Trophoblast cell (in vitro differentiated cells and primary cell): ENCODE measurements around the gene RDM1.

Experiments used
- DNase-seq, 2 donors: peaks; one replicate each; pipeline ENCODE4 v3.0.0-alpha.2; 2016
- H2AFZ ChIP-seq: 2 replicates; pipeline ENCODE4 v1.6.1; 2013; ENCODE audit warnings: low read length, moderate library complexity, mild to moderate bottlenecking; ENCODE audit not compliant: insufficient read depth, poor library complexity
- H2AK5ac ChIP-seq: 2 replicates; pipeline ENCODE4 v1.6.1; 2013; ENCODE audit warnings: mild to moderate bottlenecking, low read length
- H2BK120ac ChIP-seq: 2 replicates; pipeline ENCODE4 v1.6.1; 2013; ENCODE audit warnings: low read length, mild to moderate bottlenecking, moderate library complexity; ENCODE audit not compliant: insufficient read depth, poor library complexity
- H2BK12ac ChIP-seq: 2 replicates; pipeline ENCODE4 v1.6.1; 2013; ENCODE audit warnings: mild to moderate bottlenecking, low read length, moderate library complexity
- H2BK5ac ChIP-seq: 2 replicates; pipeline ENCODE4 v1.6.1; 2013; ENCODE audit warnings: low read length, low read depth, moderate library complexity, mild to moderate bottlenecking; ENCODE audit not compliant: poor library complexity
- H3K14ac ChIP-seq: 2 replicates; pipeline ENCODE4 v1.6.1; 2013; ENCODE audit warnings: mild to moderate bottlenecking, low read length
- H3K18ac ChIP-seq: 2 replicates; pipeline ENCODE4 v1.6.1; 2013; ENCODE audit warnings: mild to moderate bottlenecking, low read length
- H3K23ac ChIP-seq: 2 replicates; pipeline ENCODE4 v1.6.1; 2013; ENCODE audit warnings: low read length
- H3K27ac ChIP-seq: 2 replicates; pipeline ENCODE4 v1.5.1; 2013; ENCODE audit warnings: low read depth, mild to moderate bottlenecking, inconsistent platforms, low read length, moderate library complexity
- H3K27me3 ChIP-seq: 2 replicates; pipeline ENCODE4 v1.6.1; 2013; ENCODE audit warnings: inconsistent platforms, mild to moderate bottlenecking, low read length, moderate library complexity; ENCODE audit not compliant: insufficient read depth
- H3K36me3 ChIP-seq, 2 experiments: 1 replicate in 1 of 2; 2 replicates in 1 of 2; pipeline ENCODE4 v1.6.1; 2013; ENCODE audit warnings: low read length in 2 of 2, mild to moderate bottlenecking in 2 of 2, moderate library complexity in 1 of 2; ENCODE audit not compliant: insufficient read depth in 2 of 2, control insufficient read depth in 1 of 2
- H3K4ac ChIP-seq: 2 replicates; pipeline ENCODE4 v1.6.1; 2013; ENCODE audit warnings: low read depth, mild to moderate bottlenecking, low read length, moderate library complexity
- H3K4me1 ChIP-seq, 2 experiments: 1 replicate in 1 of 2; 2 replicates in 1 of 2; pipeline ENCODE4 v1.6.1; 2013; ENCODE audit warnings: low read length in 2 of 2, mild to moderate bottlenecking in 2 of 2, moderate library complexity in 1 of 2; ENCODE audit not compliant: insufficient read depth in 2 of 2, control insufficient read depth in 1 of 2
- H3K4me2 ChIP-seq: 2 replicates; pipeline ENCODE4 v1.6.1; 2013; ENCODE audit warnings: inconsistent platforms, mild to moderate bottlenecking, low read length, moderate library complexity
- H3K4me3 ChIP-seq: 2 replicates; pipeline ENCODE4 v1.5.1; 2013; ENCODE audit warnings: mild to moderate bottlenecking, low read depth, low read length, inconsistent platforms
- H3K79me1 ChIP-seq: one replicate; pipeline ENCODE4 v1.6.1; 2013; ENCODE audit warnings: low read length
- H3K79me2 ChIP-seq: 2 replicates; pipeline ENCODE4 v1.6.1; 2013; ENCODE audit warnings: low read length, mild to moderate bottlenecking; ENCODE audit not compliant: control insufficient read depth, insufficient read depth, poor library complexity
- H3K9ac ChIP-seq: 2 replicates; pipeline ENCODE4 v1.6.1; 2013; ENCODE audit warnings: mild to moderate bottlenecking, low read length
- H3K9me3 ChIP-seq: 2 replicates; pipeline ENCODE4 v1.6.1; 2013; ENCODE audit warnings: low read depth, mild to moderate bottlenecking, control low read depth, inconsistent platforms, low read length; ENCODE audit not compliant: insufficient read depth
- H4K12ac ChIP-seq: 2 replicates; pipeline ENCODE4 v1.6.1; 2013; ENCODE audit warnings: low read depth, mild to moderate bottlenecking, low read length, moderate library complexity
- H4K8ac ChIP-seq: 2 replicates; pipeline ENCODE4 v1.6.1; 2013; ENCODE audit warnings: low read depth, mild to moderate bottlenecking, low read length, moderate library complexity
- H4K91ac ChIP-seq: one replicate; pipeline ENCODE4 v1.6.1; 2013; ENCODE audit warnings: low read depth, mild to moderate bottlenecking, low read length, moderate library complexity
- WGBS: extraction: QIAGEN DNeasy Blood & Tissue Kit; methylation state at CpG from one replicate; pipeline ENCODE4 v1.1.7; 2013; ENCODE audit warnings: missing lambda C conversion rate; ENCODE audit not compliant: insufficient read length, insufficient coverage; ENCODE audit errors: extremely low coverage; 5-methylcytosine and 5-hydroxymethylcytosine counted together

RDM1 gene

DNA sequence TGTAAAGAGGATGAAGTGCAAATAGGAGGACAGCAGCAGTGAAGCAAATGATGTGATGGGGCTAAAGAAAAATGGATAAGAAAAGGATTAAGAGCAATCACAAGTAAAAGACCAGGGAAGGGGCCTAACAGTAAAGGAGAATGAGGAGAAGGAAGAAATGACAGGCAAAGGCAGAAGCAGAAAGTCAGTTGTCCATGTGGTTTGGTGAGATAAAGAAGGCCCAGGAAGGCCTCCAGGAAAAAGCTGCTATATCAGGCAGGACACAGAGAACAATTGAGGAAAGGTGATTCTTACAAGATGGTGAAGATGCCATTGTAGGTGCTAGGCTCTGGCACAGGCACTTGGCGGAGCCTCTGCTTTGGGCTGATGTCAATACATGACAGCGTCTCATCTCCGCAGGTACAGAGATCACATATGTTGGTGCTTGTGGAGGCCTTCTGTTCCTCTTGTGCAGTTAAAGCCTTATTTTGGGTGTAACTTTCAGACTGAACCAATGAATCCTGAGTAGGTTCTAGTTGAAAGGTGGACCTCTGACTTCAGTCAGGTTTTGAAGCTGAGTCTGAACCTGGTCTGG lies 18.1 kb downstream of the RDM1 start:
- H3K4ac ChIP-seq, result no peak overlapping the region
- no peak overlapping the region for H3K18ac ChIP-seq
- H3K23ac ChIP-seq, result no peak overlapping the region
- WGBS, result no CpG with 5 or more reads among the region's 3 CpGs
- no peaks in the 10 kb centered on the region for H3K79me2 ChIP-seq
- no peak overlapping the region for H4K91ac ChIP-seq
- no peaks in the 10 kb centered on the region for H3K4me1 ChIP-seq
- no peak overlapping the region for H2BK5ac ChIP-seq
- H2AK5ac ChIP-seq, result no peak overlapping the region
- no peak overlapping the region for H2AFZ ChIP-seq
- H3K36me3 ChIP-seq, result no peaks in the 10 kb centered on the region
- no peaks in the 10 kb centered on the region for H3K79me1 ChIP-seq
- no peak overlapping the region for H3K4me3 ChIP-seq
- H3K14ac ChIP-seq, result no peak overlapping the region
- H2BK120ac ChIP-seq, result no peak overlapping the region
- H3K27ac ChIP-seq, result no peak overlapping the region
- H3K27me3 ChIP-seq, result no peaks in the 10 kb centered on the region
- H2BK12ac ChIP-seq, result no peak overlapping the region
- no peak overlapping the region for H4K8ac ChIP-seq
- DNase-seq, result no peak
- H3K9ac ChIP-seq, result no peak overlapping the region
- no peak overlapping the region for H3K4me2 ChIP-seq
- no peak overlapping the region for H4K12ac ChIP-seq
- H3K9me3 ChIP-seq, result peaks cover 7% of the 10 kb centered on the region

DNA sequence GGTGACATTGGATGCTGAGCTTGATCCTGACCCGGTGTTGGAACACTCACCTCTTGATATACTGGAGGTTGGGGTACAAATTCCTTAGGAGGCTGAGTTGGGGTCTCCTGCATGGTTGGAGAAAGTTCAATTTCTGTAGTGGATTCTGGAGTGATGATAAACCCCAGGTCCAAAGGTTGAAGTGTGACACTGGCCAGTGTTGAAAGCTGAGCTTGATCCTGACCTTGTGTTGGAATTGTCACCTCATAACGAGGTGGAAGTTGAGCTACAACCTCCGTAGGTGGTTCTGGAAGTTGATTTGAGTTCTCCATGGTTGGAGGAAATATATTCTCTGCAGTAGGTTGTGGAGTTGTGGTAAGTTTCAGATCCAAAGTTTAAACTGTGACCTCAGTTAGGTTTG lies 21.2 kb downstream of the RDM1 start:
- Histone ChIP-seq H3K9ac (no peak overlapping the region), H4K91ac (no peak overlapping the region), H3K9me3 (peaks cover 3% of the 10 kb centered on the region), H3K36me3 (no peaks in the 10 kb centered on the region), H2BK12ac (no peak overlapping the region), H3K4me2 (no peak overlapping the region), H2AK5ac (no peak overlapping the region), H3K18ac (no peak overlapping the region), H3K27ac (no peak overlapping the region), H3K14ac (no peak overlapping the region), H3K79me1 (no peaks in the 10 kb centered on the region), H3K79me2 (no peaks in the 10 kb centered on the region), H3K4me3 (no peak overlapping the region), H2AFZ (no peak overlapping the region), H4K12ac (no peak overlapping the region), H3K4me1 (no peaks in the 10 kb centered on the region), H4K8ac (no peak overlapping the region), H3K4ac (no peak overlapping the region), H3K23ac (no peak overlapping the region), H3K27me3 (no peaks in the 10 kb centered on the region), H2BK5ac (no peak overlapping the region), H2BK120ac (no peak overlapping the region)
- DNase-seq, result no peak
- no CpG with 5 or more reads among the region's 3 CpGs for WGBS

DNA sequence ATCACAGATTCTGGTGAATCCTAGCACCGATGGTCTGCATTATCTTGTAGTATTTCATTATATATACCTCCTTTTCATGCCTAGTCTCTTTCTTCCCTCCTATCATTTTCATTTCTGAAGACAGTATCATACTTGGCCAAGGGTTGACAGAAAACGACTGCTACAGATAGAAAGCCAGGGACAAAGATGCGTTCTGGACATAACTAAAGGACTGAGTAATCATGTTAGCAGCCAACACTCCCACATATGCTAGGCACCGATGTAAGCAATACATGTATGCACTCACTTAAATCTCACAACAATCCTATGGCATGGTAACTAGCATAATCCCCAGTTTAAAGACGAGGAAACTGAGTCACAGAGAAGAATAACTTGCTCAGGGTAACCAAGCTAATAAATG lies 22.9 kb downstream of the RDM1 start:
- no CpG with 5 or more reads among the region's 5 CpGs for WGBS
- Histone ChIP-seq H2BK5ac (no peak overlapping the region), H3K9ac (no peak overlapping the region), H3K4me2 (no peak overlapping the region), H3K79me2 (no peaks in the 10 kb centered on the region), H3K27me3 (no peaks in the 10 kb centered on the region), H3K36me3 (no peaks in the 10 kb centered on the region), H4K8ac (no peak overlapping the region), H2AK5ac (no peak overlapping the region), H4K12ac (no peak overlapping the region), H3K79me1 (peaks cover 7% of the 10 kb centered on the region), H2AFZ (no peak overlapping the region), H3K27ac (no peak overlapping the region), H2BK120ac (no peak overlapping the region), H4K91ac (no peak overlapping the region), H3K14ac (no peak overlapping the region), H3K23ac (no peak overlapping the region), H3K4ac (no peak overlapping the region), H3K18ac (no peak overlapping the region), H3K9me3 (no peaks in the 10 kb centered on the region), H3K4me1 (peaks cover 5 to 6% of the 10 kb centered on the region in 2 experiments), H2BK12ac (no peak overlapping the region), H3K4me3 (no peak overlapping the region)
- DNase-seq, result peak in 1 of 2 donors; percentile 64

DNA sequence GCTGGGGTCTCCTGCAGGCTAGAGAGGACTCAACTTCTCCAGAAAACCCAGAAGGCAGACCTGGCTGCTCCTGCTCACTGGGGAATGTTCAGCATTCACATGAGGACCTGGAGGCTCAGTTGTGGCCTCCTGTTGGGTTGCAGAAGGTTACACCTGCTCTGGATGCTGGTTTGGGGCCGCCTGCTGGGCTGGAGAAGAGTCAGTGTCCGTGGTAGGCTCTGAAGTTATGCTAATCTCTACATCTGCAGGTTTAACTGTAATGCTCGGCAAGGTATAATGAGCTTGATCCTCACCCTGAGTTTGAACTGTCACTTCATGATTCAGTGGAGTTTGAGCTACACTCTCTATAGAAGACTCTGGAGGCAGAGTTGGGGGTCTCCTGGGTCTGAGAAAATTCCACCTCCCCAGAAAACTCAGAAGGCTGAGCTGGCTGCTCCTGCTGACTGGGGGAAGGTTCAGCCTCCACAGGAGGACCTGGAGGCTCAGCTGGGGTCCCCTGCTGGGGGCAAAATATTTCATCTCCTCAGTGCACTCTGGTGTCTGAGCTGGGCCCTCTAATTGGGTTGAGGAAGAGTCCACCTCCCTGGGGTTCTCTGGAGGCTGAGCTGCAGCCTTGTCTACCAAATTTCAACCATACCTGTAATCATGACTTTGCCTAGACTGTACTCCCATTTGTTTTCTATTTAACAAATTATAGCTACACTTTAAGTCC lies 23.5 kb downstream of the RDM1 start:
- Histone ChIP-seq H3K14ac (no peak overlapping the region), H3K9ac (no peak overlapping the region), H3K27ac (no peak overlapping the region), H4K12ac (no peak overlapping the region), H3K27me3 (no peaks in the 10 kb centered on the region), H3K79me2 (no peaks in the 10 kb centered on the region), H3K18ac (no peak overlapping the region), H3K36me3 (no peaks in the 10 kb centered on the region), H2AFZ (no peak overlapping the region), H4K8ac (no peak overlapping the region), H4K91ac (no peak overlapping the region), H2BK5ac (no peak overlapping the region), H3K4me2 (no peak overlapping the region), H3K4ac (no peak overlapping the region), H2AK5ac (no peak overlapping the region), H3K4me1 (peaks cover 5 to 10% of the 10 kb centered on the region in 2 experiments), H2BK120ac (no peak overlapping the region), H3K23ac (no peak overlapping the region), H3K4me3 (no peak overlapping the region), H2BK12ac (no peak overlapping the region), H3K79me1 (peaks cover 9% of the 10 kb centered on the region), H3K9me3 (no peaks in the 10 kb centered on the region)
- no CpG with 5 or more reads among the region's 3 CpGs for WGBS
- no peak for DNase-seq
